ENCODE results near the gene SH3PXD2A.

SH3PXD2A gene

GRCh38 chr10:103552856-103553742 is 302.3 kb downstream of the SH3PXD2A start:
- peak; percentile 18 for DNase-seq

GRCh38 chr10:103551619-103552602 is 303.5 kb downstream of the SH3PXD2A start:
- DNase-seq = peak; percentile 13

DNA sequence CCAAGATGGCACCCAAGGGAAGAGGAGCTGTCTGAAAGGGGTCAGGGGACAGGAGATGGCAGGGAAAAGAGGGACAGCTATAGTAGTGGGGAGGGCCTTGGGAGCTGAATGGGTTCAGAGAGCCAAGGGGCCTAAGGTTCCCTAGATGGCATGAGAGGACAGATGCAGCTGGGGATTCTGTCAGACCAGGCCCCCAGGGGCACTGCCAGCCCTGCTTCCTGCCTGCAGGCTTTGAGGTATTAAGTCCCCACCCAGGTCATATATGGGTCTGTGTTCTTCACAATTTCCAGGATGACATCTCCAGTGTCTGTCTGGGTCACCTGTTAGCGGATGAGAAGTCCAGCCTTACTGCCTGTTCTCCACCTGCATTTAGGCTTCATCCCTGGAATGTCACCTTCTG is 305.1 kb downstream of the SH3PXD2A start:
- DNase-seq = no peak

- no peak for DNase-seq
These were observed 306.1 kb downstream of the SH3PXD2A start for GRCh38 chr10:103549349-103549685.

DNA sequence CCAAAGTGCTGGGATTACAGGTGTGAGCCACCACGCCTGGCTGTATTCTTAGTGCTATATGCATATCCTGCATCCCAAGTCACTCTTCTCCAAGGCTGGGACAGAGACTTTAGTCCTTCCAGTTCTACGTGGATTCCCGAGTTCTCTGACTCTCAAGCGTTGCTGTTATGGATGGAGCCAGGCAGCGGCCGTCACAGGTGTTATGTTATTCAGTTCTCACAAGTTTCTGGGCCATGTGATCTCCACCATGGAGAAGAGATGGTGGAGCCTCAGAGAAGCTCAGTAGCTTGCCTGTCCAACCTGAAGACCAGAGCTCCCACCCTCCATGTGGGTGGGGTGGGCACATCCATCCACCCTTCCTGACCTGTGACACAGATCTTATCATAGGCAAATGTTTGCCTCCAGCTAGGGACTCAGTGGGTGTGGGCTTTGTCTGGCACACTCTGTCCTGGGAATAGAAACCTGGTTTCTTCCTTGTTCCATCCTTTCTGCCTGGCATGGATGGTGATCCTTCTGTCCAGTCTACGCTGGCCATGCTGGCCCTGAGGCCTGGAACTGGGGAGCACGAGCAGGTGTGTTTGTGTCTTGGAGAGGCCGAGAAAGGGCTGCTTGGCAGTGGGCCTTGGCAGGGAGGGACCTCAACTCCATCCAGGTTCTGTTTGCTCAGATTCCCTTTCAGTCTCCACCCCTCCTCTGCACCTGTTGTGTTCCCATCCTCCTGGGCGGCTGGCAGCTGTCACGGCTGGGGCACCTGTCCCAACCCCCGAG is 306.6 kb downstream of the SH3PXD2A start:
- DNase-seq = peak; percentile 52

- no peak for DNase-seq
These were observed 307.4 kb downstream of the SH3PXD2A start for GRCh38 chr10:103548006-103548405.

DNA sequence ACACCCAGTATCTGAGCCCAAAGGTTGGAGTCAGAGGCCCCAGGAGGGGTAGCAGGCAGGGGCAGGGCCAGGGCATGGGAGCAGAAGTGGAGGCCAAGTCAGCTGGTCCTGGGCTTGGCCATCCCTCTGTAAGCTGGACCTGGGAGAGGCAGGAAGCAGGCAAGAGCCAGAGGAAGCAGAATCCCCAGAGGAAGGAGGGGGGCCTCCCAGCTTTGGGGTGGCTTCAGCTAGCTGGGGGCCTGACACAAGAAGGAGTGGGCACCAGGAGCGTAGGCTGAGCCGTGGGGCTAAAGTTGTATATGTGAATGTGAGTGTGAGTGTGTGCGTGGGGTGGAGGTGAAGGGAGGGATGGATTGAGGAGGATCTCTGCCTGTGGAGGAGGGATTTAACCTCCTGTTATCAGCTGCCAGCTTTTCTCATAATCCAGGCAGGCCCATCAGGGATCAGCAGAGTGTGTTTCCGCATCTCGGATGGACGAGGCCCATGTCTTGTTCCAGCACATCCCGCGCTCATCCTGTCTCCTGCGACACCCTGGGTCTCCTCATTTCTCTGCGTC is 307.9 kb downstream of the SH3PXD2A start:
- no peak for DNase-seq

DNA sequence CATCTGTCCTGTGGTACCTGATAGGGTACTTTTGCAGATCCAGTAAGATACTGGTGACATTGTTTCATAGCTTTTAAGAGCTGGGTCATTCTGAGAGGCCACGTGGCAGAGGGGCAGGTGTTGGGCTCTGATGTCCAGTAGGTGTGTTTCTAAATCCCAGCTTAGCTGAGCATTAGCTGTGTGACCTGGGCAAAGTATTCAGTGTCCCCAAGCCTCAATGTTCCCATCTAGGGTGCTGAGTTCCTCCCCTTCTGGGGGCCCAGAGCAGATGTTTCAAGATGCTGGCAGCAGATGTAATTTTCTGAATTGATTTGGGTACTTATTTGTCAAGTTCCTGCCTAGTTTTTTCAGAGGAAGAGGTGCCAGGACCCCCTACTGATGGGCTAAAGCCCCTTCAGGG is 309.0 kb downstream of the SH3PXD2A start:
- no peak for DNase-seq

DNA sequence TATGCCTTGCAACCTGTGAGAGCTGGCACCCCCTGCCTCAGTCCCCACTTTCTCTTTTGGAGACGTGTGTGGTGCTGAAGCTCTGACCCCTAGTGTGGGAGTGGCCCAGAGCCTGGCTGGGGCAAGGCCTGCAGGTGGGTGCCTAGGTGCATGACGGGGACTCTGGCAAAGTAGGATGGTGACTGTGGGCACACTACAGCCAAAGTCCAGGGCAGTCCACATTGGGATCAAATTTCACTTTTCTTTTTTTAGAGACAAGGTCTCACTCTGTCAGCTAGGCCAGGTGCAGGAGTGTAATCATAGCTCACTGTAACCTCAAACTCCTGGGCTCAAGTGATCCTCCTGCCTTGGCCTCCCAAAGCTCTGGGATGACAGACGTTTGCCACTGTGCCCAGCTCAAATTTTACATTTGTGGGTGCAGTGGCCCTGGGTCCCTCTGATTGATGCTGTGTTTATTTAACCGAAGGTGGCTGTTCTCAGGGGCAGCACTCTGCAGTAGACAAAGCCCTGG is 309.6 kb downstream of the SH3PXD2A start:
- no peak for DNase-seq

DNA sequence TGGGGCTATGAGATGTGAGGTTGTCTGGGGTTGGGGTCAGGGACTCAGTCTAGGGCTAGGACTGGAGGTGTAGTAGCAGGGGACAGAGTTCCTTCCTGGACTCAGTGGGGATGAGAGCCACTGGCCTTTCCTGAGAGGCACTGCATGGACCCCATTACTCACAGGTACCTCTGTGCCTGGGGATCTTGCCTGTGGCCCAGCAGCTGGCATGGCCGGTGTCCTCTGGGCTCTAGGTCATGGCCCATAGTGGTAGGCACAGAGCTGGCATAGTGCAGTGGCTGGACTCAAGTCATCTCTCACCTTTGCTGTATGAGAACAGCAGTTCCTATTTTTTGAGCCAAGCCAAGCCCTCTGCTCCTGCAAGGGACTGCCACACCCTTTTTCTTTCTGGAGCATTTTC is 310.0 kb downstream of the SH3PXD2A start:
- DNase-seq = no peak

GRCh38 chr10:103544657-103545310 is 310.6 kb downstream of the SH3PXD2A start:
- no peak for DNase-seq

Data from left hindlimb (tissue), 1 donor.